MM.1S (cell line): ENCODE results near the gene RIPPLY3.

ENCODE experiments used
- EZH2 ChIP-seq: fragments of 300-600 bp; sonication (generic); optimal IDR thresholded peaks from 2 replicates; pipeline ENCODE3; 2017; ENCODE audit warnings: low read depth, mild to moderate bottlenecking, antibody characterized with exemption, low read length, mixed read lengths
- EZH2phosphoT487 ChIP-seq: fragments of 300-600 bp; sonication (generic); IDR thresholded peaks from 2 replicates; pipeline ENCODE4 v1.6.1; 2018; ENCODE audit warnings: antibody characterized with exemption, low read length
- TF ChIP-seq, protein P1 (sequence below): fragments of 300-600 bp; sonication (generic); IDR thresholded peaks from 2 replicates; pipeline ENCODE4 v1.5.1; 2016; ENCODE audit warnings: antibody characterized with exemption, low read length, mixed read lengths

DNA sequence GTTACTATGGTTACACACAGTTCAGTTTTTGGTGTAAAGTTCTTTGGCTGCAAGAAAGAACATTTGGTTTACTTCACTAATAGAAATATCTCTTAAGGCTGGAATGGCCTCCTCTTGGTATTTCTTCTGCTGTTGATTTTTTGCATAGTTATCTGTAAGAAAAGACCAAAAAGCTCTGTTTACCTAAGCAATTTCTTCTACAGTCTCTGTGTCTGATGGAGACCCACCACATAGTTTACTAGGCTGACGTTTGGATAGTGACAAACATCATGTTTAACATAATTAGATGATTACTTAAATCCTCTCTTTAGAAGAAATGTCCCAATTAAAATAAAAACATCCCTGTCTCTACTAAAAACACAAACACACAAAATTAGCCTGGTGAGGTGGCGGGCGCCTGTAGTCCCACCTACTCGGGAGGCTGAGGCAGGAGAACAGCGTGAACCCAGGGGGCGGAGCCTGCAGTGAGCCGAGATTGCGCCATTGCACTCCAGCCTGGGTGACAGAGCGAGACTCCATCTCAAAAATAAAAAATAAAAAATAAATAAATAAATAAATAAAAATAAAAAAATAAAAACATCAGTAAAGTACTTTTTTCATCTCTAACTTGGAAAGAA is 59.2 kb downstream of the RIPPLY3 start:
- TF ChIP-seq, protein P1, sequence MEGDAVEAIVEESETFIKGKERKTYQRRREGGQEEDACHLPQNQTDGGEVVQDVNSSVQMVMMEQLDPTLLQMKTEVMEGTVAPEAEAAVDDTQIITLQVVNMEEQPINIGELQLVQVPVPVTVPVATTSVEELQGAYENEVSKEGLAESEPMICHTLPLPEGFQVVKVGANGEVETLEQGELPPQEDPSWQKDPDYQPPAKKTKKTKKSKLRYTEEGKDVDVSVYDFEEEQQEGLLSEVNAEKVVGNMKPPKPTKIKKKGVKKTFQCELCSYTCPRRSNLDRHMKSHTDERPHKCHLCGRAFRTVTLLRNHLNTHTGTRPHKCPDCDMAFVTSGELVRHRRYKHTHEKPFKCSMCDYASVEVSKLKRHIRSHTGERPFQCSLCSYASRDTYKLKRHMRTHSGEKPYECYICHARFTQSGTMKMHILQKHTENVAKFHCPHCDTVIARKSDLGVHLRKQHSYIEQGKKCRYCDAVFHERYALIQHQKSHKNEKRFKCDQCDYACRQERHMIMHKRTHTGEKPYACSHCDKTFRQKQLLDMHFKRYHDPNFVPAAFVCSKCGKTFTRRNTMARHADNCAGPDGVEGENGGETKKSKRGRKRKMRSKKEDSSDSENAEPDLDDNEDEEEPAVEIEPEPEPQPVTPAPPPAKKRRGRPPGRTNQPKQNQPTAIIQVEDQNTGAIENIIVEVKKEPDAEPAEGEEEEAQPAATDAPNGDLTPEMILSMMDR: no peak
- TF ChIP-seq EZH2 (no peak), EZH2phosphoT487 (no peak)
